Esophagus squamous epithelium (tissue), 5 donors: Measurements from ENCODE around the gene GNA12. TPM values are rescaled to one million over a fixed set of nuclear protein-coding genes. Genes with fewer than 3 reads are reported as not detected.
A peak's percentile ranks its signal among the peaks of the same experiment; 100 is the strongest.
"Not testable (repeated sequence)": the region's sequence is repeated elsewhere in the genome, so short reads cannot be mapped to it uniquely, and the experiment has no call there.

Source experiments
- DNase-seq: peaks from one replicate; lab custom pipeline; 2025; lab: John Stamatoyannopoulos, UW
- H3K27ac ChIP-seq, 4 donors: fragments of 200-600 bp; sonication (generic); one replicate each; pipeline ENCODE4 v1.5.1; 2016 to 2019; ENCODE audit warnings: mild to moderate bottlenecking in 1 of 4
- H3K27me3 ChIP-seq, 4 donors: fragments of 200-600 bp; sonication (generic); 1 replicate in 3 of 4; 2 replicates in 1 of 4; pipeline versions ENCODE4 v1.5.1 to v1.6.0; 2017 to 2021; ENCODE audit warnings: antibody characterized with exemption in 1 of 4
- H3K36me3 ChIP-seq, 3 donors: fragments of 200-600 bp; sonication (generic); one replicate each; pipeline ENCODE4 v1.5.1; 2016 to 2019
- H3K4me1 ChIP-seq, 3 donors: fragments of 200-600 bp; sonication (generic); one replicate each; pipeline ENCODE4 v1.5.1; 2017 to 2019
- H3K4me3 ChIP-seq, 4 donors: fragments of 200-600 bp; sonication (generic); 1 replicate in 3 of 4; 2 replicates in 1 of 4; pipeline ENCODE4 v1.5.1; 2016 to 2019; ENCODE audit warnings: mild to moderate bottlenecking in 2 of 4, moderate library complexity in 1 of 4
- H3K9me3 ChIP-seq, 3 donors: fragments of 200-600 bp; sonication (generic); one replicate each; pipeline ENCODE4 v1.5.1; 2016 to 2019
- POLR2A ChIP-seq, 4 donors: fragments of 450-650 bp; IDR thresholded peaks; one replicate each; pipeline ENCODE4 v1.6.1; 2017; ENCODE audit warnings: antibody characterized with exemption in 4 of 4, mild to moderate bottlenecking in 4 of 4, moderate library complexity in 3 of 4
- WGBS, 2 donors: methylation state at CpG; one replicate each; pipeline ENCODE4 v1.1.5; 2018; 5-methylcytosine and 5-hydroxymethylcytosine counted together
- intact Hi-C: fragments of 100-400 bp; cut with DNase I; formaldehyde crosslinking; loops from one replicate; pipeline ENCODE4 v1.15.0; 2022
- total RNA-seq, 4 donors: library from RNA; depleted of rRNA; stranded (reverse); fragments of >200 nt; gene quantifications; one replicate each; pipeline ENCODE4 v1.1.0, GENCODE V29; 2016
- TF ChIP-seq, protein P1 (sequence below), 6 experiments: fragments of 450-650 bp in 4 of 6; fragments of 200-600 bp in 2 of 6; sonication (generic) in 2 of 6; IDR thresholded peaks; one replicate each; pipeline ENCODE4 v1.5.1; 2016 to 2019; ENCODE audit warnings: antibody characterized with exemption in 6 of 6, mild to moderate bottlenecking in 4 of 6, moderate library complexity in 4 of 6
- donor health status: DM: yes; HTN: yes; CAD: no.

Gene GNA12
- total RNA-seq, 4 donors from 2014 or later = 6.6 to 11.6 (median 7.6) TPM

DNA sequence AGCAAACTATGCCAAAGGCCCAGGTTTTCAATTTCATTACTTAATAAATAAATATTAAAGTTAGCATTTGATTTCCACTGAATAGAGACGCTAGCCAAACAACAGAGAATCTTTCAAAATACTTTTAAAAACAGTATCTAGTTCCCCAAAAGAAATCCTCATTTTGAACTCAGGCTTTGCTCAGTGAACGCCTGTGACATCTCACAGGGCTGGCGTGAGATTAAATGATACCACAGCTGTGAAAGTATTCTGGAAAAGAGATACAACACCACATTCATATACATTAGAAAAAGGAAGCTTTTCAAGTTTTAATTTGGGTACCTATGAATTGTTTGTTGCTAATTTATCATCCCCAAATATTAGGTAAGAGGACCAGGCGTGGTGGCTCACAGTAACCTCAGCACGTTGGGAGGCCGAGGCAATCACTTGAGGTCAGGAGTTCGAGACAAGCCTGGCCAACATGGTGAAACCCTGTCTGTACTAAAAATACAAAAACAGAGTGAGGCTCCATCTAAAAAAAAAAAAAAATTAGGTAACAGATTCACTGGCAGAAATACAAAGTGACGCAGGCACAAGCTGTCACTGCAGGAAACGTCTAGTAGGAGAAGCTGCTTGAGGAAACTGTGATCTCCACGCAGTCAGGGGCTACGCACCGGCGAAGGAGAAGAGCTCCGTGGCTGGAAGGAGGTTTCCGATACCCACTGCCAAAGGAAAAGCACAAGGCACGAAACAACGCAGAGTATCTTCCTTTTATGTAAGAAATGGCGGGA lies 106.2 kb downstream of the GNA12 start:
- H3K27me3 ChIP-seq = no peaks in the 10 kb centered on the region
- 68 to 69% methylated on average over 18 of the region's 18 CpGs for WGBS, 2 donors
- no peaks in the 10 kb centered on the region for H3K36me3 ChIP-seq
- peak in 1 of 4 donors; percentile 21 for TF ChIP-seq POLR2A (IDR thresholded peaks at IDR 0.05)
- TF ChIP-seq, protein P1, sequence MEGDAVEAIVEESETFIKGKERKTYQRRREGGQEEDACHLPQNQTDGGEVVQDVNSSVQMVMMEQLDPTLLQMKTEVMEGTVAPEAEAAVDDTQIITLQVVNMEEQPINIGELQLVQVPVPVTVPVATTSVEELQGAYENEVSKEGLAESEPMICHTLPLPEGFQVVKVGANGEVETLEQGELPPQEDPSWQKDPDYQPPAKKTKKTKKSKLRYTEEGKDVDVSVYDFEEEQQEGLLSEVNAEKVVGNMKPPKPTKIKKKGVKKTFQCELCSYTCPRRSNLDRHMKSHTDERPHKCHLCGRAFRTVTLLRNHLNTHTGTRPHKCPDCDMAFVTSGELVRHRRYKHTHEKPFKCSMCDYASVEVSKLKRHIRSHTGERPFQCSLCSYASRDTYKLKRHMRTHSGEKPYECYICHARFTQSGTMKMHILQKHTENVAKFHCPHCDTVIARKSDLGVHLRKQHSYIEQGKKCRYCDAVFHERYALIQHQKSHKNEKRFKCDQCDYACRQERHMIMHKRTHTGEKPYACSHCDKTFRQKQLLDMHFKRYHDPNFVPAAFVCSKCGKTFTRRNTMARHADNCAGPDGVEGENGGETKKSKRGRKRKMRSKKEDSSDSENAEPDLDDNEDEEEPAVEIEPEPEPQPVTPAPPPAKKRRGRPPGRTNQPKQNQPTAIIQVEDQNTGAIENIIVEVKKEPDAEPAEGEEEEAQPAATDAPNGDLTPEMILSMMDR (IDR thresholded peaks at IDR 0.05) = no peak
- H3K27ac ChIP-seq = peak overlapping the region in 2 of 4 donors; percentile 17 to 57
- peaks cover 0 to 10% (median 0%) of the 10 kb centered on the region in 3 donors for H3K9me3 ChIP-seq
- no peak overlapping the region for H3K4me3 ChIP-seq
- no peak for DNase-seq
- intact Hi-C loops = no loop called here
- H3K4me1 ChIP-seq = peaks cover 5 to 44% (median 6%) of the 10 kb centered on the region in 3 donors

DNA sequence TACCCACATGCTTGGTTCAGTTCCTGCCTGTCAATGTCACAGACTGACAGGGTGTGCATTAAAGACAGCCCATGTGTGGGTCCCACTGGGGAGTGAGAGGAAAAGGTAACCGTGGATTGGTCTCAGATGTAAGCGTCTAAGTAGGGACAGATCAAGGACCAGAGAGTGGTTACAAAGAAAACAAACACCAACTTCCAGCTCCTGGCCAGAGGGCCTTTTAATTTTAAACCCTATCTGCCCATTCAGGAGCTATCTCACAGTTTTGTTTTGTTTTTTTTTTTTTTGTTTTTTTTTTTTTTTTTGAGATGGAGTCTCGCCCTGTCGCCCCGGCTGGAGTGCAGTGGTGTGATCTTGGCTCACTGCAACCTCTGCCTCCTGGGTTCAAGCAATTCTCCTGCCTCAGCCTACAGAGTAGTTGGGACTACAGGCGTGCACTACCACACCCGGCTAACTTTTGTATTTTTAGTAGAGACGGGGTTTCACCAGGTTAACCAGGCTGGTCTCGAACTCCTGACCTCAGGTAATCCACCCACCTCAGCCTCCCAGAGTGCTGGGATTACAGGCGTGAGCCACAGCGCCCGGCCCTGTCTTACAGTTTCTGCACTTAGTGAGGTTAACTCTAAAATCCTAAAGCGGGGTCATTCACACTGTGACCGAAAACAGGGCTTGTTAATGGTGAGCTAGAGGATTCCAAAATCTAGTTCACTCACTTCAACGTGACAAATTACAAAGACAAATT lies 106.9 kb downstream of the GNA12 start:
- 93 to 94% methylated on average over 12 to 15 of the region's 15 CpGs for WGBS, 2 donors
- H3K36me3 ChIP-seq, H3K9me3 ChIP-seq, H3K4me3 ChIP-seq, H3K27me3 ChIP-seq, DNase-seq, intact Hi-C loops: not testable (repeated sequence)
- Histone ChIP-seq H3K4me1 (peaks cover 5 to 50% (median 8%) of the 10 kb centered on the region in 3 donors), H3K27ac (peak overlapping the region in 3 of 4 donors; percentile 17 to 57 (median 48))

DNA sequence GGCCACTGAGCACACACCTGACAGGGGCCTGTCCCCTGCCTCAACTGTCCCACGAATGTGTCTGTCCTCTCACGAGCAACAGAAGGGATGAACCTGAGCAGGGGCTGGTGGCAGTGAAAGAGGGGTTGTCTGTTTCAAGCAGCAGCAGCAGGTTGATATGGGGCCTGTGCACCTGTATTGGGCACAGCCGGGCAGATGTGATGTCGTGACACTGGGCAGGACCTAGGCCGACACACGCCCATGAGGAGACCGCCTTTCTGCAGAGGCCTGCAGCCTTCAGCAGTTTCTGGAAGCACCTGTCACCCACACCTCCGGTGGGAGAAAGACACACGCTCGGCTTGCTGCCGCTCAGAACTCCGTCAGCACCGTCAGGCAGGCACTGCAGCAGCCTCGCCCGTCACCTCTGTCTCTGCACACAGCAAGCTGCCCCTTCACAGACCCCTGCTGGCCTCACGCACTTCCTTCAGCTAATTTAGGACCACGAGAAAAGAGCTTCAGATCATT lies 107.6 kb downstream of the GNA12 start:
- Histone ChIP-seq H3K27me3 (no peaks in the 10 kb centered on the region), H3K9me3 (peaks cover 0 to 10% (median 0%) of the 10 kb centered on the region in 3 donors), H3K4me3 (no peak overlapping the region), H3K36me3 (peaks cover 0 to 2% (median 0%) of the 10 kb centered on the region in 3 donors), H3K27ac (no peak overlapping the region), H3K4me1 (peaks cover 5 to 50% (median 8%) of the 10 kb centered on the region in 3 donors)
- DNase-seq = no peak
- intact Hi-C loops = no loop called here
- 90 to 97% methylated on average over 11 of the region's 17 CpGs for WGBS, 2 donors
- TF ChIP-seq POLR2A (IDR thresholded peaks at IDR 0.05) = no peak

DNA sequence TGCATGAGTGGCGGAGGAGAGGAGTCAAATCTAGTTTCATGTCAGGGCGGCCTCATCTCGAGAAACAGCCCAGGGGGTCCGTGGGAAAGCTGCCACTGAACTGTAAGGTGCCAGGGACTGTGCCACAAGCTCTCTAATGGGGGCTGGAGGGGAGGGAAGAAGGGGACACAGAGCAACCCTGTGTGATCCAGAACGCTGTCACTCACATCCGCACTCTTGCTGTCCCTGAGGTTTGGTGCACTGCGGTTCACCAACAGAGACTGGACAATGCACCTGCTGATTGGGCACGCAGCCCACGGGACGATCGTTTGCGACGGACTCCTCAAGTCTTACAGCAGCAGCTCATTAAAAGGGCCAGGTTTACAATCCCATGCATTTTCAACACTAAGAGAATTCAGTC lies 108.4 kb downstream of the GNA12 start:
- Histone ChIP-seq H3K36me3 (peaks cover 0 to 9% (median 0%) of the 10 kb centered on the region in 3 donors), H3K27ac (no peak overlapping the region), H3K4me1 (peaks cover 5 to 50% (median 8%) of the 10 kb centered on the region in 3 donors), H3K9me3 (peaks cover 0 to 10% (median 0%) of the 10 kb centered on the region in 3 donors), H3K27me3 (no peaks in the 10 kb centered on the region), H3K4me3 (no peak overlapping the region)
- no peak for DNase-seq
- intact Hi-C loops = no loop called here
- TF ChIP-seq, protein P1 (IDR thresholded peaks at IDR 0.05) = no peak
- TF ChIP-seq POLR2A (IDR thresholded peaks at IDR 0.05) = no peak
- WGBS, 2 donors = 84 to 89% methylated on average over 9 to 12 of the region's 13 CpGs

DNA sequence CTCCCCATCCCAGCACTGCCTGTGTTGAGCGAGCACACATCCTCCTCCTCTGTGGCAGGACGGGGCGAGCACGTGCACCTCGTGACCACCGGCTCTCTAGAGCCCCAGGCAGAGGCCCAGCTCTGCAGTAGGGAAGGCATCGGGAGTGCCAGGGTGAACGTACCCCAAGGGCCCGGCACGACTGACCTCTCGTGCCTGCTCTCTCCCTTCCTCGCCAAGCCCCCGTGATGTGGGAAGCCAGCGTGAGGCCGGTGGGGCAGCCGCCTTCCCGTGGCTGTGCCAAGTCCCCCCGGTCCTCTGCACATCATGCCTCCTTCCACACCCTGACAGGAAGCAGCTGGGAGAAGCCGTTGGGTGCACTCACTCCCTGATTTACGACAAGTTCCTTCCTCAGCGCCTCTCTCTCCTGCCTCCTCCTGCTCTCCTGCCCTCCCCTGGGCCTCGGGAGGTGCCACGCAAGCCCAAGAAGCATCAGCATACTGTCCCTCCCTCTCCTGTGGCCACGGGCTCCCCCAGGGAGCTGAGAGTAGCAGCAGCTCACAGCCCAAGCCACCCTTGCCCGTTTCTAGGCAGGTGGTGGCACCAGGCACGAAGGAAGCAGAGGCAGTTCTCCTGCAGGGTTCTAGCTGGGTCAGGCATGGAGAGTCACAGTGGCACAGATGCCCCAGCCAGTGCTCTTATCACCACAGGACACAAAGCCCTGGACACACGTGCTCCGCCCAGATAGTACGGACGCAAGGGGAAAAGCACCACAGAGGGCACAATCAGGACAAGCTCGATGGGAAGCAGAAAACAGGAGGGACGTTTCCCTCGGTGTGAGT lies 109.1 kb downstream of the GNA12 start:
- peak overlapping the region in 3 of 4 donors; percentile 23 to 47 (median 45) for H3K27ac ChIP-seq
- peaks cover 0 to 17% (median 0%) of the 10 kb centered on the region in 3 donors for H3K36me3 ChIP-seq
- H3K4me1 ChIP-seq = peaks cover 10 to 55% (median 11%) of the 10 kb centered on the region in 3 donors
- intact Hi-C loops = no loop called here
- 74 to 80% methylated on average over 6 to 11 of the region's 33 CpGs for WGBS, 2 donors
- TF ChIP-seq, protein P1 (IDR thresholded peaks at IDR 0.05) = no peak
- no peak for TF ChIP-seq POLR2A (IDR thresholded peaks at IDR 0.05)
- H3K27me3 ChIP-seq = no peaks in the 10 kb centered on the region
- DNase-seq = no peak
- H3K9me3 ChIP-seq = peaks cover 0 to 10% (median 0%) of the 10 kb centered on the region in 3 donors
- no peak overlapping the region for H3K4me3 ChIP-seq
